ENCODE results near the gene PRPH2. TPM values are rescaled to one million over a fixed set of nuclear protein-coding genes. Genes with fewer than 3 reads are reported as not detected.
"Not testable (repeated sequence)": the region's sequence is repeated elsewhere in the genome, so short reads cannot be mapped to it uniquely, and the experiment has no call there.

Gene PRPH2
- total RNA-seq, 1 experiment from 2014 or later = not detected

- DNase-seq (ENCODE audit: low spot score) = no peak
Observed at GRCh38 chr6:42742116-42742894, 19.9 kb upstream of the PRPH2 start.

DNA sequence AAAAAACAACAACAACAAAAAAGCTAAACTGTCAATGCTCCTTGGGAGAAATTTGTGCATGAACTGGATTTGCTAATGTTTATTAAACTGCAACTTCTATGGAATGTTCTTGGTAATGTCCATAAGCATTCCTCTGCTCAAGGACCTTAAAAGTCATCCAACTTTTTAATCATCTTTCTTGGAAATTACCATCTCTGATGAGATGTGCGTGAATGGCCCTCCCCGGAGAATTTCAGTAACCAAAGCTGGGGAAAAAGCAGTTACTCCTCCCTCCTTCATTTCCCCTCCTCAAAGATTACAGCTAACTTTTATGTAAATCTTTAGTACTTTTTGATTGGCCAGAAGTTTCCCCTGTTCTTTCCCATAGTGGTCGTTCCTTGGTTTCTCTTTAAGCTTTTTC, 18.3 kb upstream of the PRPH2 start:
- no peak for DNase-seq (ENCODE audit: low spot score)

- DNase-seq (ENCODE audit: low spot score) = no peak
Observed at GRCh38 chr6:42735976-42736375, 13.6 kb upstream of the PRPH2 start.

- DNase-seq (ENCODE audit: low spot score) = not testable (repeated sequence)
Observed at GRCh38 chr6:42733867-42734481, 11.6 kb upstream of the PRPH2 start.

DNA sequence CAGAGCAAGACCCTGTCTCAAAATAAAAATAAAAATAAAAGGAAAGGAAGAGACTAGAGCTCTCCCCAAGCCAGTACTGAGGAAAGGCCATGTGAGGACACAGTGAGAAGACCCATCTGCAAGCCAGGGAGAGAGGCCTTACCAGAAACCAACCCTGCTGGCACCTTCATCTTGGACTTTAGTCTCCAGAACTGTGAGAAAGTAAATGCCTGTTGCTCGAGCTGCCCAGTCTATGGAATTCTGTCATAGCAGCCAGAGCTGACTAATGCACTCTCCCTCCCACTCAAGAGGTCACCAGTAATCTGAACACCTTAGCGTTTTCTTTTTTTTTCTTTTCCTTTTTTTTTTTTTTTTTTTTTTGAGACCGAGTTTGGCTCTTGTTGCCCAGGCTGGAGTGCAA, 7.3 kb upstream of the PRPH2 start:
- DNase-seq (ENCODE audit: low spot score) = no peak

DNA sequence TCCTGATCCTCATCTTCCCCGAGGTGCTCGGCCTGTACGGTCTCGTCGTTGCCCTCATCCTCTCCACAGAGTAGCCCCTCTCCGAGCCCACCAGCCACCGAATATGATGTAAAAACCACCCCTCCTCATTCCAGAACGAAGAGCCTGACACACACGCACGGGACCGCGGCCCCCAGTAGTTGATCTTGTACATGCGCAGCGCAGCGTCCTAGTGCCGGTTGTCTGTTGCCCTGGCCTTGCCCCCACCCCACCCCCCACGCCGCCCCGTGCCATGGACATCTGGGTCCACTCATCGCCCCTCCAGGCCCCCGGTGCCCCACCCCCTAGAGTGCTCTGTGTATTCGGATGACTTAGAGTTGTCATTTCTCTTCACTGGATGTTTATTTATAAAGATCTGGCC, 5.2 kb upstream of the PRPH2 start:
- no peak for DNase-seq (ENCODE audit: low spot score)

DNA sequence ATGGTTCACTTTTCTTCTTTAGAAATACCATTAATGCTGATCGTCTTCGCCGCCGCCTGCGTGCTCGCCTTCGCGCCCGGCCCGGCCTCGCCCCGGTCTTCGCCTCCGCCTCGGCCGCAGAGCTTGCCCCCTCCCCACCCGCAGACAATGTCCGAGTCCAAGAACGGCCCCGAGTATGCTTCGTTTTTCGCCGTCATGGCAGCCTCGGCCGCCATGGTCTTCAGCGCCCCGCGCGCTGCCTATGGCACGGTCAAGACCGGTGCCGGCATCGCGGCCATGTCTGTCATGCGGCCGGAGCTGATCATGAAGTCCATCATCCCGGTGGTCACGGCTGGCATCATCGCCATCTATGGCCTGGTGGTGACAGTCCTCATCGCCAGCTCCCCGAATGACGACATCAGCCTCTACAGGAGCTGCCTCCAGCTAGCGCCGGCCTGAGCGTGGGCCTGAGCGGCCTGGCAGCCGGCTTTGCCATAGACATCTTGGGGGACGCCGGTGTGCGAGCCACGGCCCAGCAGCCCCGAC, 4.8 kb upstream of the PRPH2 start:
- no peak for DNase-seq (ENCODE audit: low spot score)

GRCh38 chr6:42726485-42727086, 4.2 kb upstream of the PRPH2 start:
- peak; percentile 81 for DNase-seq (ENCODE audit: low spot score)

- DNase-seq (ENCODE audit: low spot score) = no peak
Observed at GRCh38 chr6:42726026-42726425, 3.6 kb upstream of the PRPH2 start.

GRCh38 chr6:42724825-42725224, 2.4 kb upstream of the PRPH2 start:
- no peak for DNase-seq (ENCODE audit: low spot score)

- no peak for DNase-seq (ENCODE audit: low spot score)
Observed at GRCh38 chr6:42720739-42721138, 1.7 kb downstream of the PRPH2 start.

- no peak for DNase-seq (ENCODE audit: low spot score)
Observed at GRCh38 chr6:42715871-42716270, 6.5 kb downstream of the PRPH2 start.

DNA sequence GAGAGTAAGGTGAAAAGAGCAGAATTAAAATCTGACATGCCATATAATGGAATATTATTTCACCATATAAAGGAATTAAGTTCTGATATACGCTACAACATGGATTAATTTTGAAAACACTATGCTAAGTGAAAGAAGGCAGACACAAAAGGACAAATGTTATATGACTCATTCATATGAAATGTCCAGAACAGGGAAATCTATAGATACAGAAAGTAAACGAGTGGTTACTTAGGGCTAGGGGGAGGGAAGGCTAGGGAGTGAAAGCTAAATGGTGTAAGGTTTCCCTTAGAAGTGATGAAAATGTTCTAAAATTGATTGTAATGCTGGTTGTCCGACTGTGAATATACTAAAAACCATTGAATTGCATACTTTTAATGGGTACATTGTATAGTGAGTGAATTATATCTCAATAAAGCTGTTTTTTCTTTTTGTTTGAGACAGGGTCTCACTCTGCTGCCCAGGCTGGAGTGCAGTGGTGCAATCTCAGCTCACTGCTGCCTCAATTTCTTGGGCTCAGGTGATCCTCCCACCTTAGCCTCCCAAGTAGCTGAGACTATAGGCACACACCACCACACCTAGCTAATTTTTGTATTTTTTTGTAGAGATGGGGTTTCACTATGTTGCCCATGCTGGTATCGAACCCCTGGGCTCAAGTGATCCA, 8.2 kb downstream of the PRPH2 start:
- DNase-seq (ENCODE audit: low spot score) = peak; percentile 37

GRCh38 chr6:42711930-42712329, 10.5 kb downstream of the PRPH2 start:
- DNase-seq (ENCODE audit: low spot score) = no peak

DNA sequence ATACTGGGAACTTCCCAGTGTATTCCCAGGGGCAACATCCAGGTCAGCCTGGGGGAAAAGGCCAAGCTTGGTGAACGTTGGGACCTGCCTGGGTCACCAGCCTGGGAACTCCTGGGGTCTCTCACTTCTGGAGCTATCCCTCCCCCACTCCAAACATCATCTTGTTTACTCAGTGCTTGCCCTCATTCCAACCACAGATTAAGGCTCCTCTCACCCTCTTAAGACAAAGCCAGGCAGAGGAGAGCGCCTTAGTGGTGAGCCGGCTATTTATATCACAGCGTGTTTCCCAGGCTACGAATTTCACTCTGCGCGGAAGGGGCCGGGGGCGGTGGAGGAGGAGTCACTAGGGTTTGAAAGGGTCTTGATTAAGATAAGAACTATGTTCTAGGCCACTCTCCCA, 12.1 kb downstream of the PRPH2 start:
- DNase-seq (ENCODE audit: low spot score) = no peak

DNA sequence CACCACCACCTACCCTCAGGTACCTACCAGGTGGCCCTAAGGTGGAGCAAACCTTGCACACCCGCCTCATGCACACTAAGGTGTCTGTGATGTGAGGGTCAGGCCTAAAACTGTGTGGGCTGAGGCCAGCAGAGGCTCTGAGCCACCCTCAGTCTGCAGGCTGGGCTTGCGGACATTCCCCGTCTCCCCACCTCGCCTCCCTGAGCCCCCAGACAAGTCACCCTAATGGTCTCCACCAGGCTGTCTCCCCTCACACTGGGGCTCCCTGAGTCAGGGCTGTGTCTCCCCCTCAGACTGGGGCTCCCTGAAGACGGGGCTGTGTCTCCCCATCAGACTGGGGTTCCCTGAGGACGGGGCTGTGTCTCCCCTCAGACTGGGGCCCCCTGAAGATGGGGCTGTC, 12.5 kb downstream of the PRPH2 start:
- DNase-seq (ENCODE audit: low spot score) = no peak

- no peak for DNase-seq (ENCODE audit: low spot score)
Observed at GRCh38 chr6:42708096-42708495, 14.3 kb downstream of the PRPH2 start.

GRCh38 chr6:42707595-42707994, 14.8 kb downstream of the PRPH2 start:
- no peak for DNase-seq (ENCODE audit: low spot score)

DNA sequence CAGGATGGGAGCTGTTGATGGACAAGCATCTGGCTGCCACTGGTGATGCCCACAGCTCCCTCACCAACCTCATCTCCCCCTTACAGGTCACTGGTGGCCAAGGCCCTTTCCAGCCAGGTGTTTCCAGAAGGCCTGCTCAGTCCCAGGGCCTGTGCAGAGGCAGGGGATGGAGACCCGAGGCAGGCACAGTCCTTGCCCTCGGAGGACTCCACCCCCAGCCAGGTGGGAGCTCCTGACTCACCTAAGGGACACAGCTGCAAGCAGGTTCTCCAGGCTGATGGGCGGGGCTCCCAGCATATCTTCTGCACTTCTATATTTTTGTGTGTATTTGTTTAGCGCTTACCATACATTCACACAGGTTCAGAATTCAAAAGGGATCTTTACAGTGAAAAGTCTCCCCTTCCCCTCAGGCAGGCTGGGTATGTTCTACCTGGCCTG, 17.4 kb downstream of the PRPH2 start:
- no peak for DNase-seq (ENCODE audit: low spot score)

DNA sequence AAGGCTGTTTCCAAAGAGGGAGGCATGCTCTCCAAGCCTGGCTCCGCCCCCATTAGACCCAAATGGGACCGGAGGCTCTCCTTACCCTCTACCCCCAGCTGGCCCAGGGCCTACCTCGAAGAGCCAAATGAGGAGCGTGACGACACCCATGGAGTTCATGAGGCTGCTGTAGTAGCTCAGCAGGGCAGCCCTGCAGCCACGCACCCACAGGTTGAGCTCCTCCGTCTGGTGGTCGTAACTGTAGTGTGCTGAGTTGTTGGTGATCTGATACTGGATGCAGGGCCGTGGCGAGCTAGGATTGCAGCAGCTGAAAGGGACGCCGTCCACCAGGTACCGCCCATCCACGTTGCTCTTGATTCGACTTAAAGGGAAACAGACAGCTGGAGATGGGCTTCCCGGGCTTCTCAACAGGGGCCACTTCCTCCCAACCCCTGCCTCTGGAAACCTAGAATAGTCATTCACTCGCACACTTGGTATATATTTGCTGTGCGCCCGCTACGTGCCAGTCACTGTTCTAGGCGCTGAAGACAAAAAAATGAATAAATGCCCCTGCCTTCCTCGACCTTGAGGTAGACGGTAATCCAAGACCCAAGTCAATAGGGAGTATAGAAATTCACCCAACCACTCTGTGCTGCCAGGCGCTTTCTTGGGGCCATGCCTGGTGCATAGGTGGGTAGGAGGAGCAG, 18.0 kb downstream of the PRPH2 start:
- no peak for DNase-seq (ENCODE audit: low spot score)

- DNase-seq (ENCODE audit: low spot score) = not testable (repeated sequence)
Observed at GRCh38 chr6:42702786-42703185, 19.6 kb downstream of the PRPH2 start.

DNA sequence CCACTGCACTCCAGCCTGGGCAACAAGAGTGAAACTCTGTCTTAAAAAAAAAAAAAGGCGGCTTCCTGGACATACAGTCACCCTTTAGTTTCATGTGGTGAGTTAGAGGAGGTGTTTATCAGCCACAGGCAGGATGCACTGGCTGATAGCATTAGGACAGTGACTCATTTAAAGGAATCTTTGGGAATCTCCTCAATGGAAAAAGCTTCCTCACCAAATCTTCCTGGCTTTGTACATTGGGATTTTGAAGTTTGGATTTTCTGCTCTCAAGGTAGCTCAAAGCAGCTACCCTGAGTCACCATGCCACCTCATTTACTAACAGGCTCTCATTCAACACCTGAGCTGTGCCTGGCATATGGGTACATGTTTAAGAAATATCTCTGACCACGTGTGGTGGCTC, 20.2 kb downstream of the PRPH2 start:
- no peak for DNase-seq (ENCODE audit: low spot score)
